IPS-20b (cell line): Measurements from ENCODE around the gene CYP3A5.
A peak's percentile ranks its signal among the peaks of the same experiment; 100 is the strongest.

ENCODE experiments used
- H3K27ac ChIP-seq: one replicate; pipeline ENCODE4 v1.5.1; 2013; ENCODE audit warnings: low read length
- H3K27me3 ChIP-seq: 2 replicates; pipeline ENCODE4 v1.6.1; 2013; ENCODE audit warnings: mild to moderate bottlenecking, low read length, inconsistent platforms; ENCODE audit not compliant: insufficient read depth
- H3K36me3 ChIP-seq: 2 replicates; pipeline ENCODE4 v1.6.1; 2013; ENCODE audit warnings: low read depth, mild to moderate bottlenecking, inconsistent platforms, low read length, moderate library complexity; ENCODE audit not compliant: insufficient read depth
- H3K4me1 ChIP-seq: 2 replicates; pipeline ENCODE4 v1.6.1; 2013; ENCODE audit warnings: mild to moderate bottlenecking, control low read depth, inconsistent platforms, low read length, moderate library complexity; ENCODE audit not compliant: insufficient read depth
- H3K4me3 ChIP-seq: 2 replicates; pipeline ENCODE4 v1.5.1; 2013; ENCODE audit warnings: mild to moderate bottlenecking, low read length, inconsistent platforms
- H3K9ac ChIP-seq: 2 replicates; pipeline ENCODE4 v1.6.1; 2013; ENCODE audit warnings: low read depth, mild to moderate bottlenecking, inconsistent platforms, low read length, moderate library complexity
- H3K9me3 ChIP-seq: 2 replicates; pipeline ENCODE4 v1.6.1; 2013; ENCODE audit warnings: mild to moderate bottlenecking, low read depth, low read length, inconsistent platforms; ENCODE audit not compliant: insufficient read depth

CYP3A5 gene

DNA sequence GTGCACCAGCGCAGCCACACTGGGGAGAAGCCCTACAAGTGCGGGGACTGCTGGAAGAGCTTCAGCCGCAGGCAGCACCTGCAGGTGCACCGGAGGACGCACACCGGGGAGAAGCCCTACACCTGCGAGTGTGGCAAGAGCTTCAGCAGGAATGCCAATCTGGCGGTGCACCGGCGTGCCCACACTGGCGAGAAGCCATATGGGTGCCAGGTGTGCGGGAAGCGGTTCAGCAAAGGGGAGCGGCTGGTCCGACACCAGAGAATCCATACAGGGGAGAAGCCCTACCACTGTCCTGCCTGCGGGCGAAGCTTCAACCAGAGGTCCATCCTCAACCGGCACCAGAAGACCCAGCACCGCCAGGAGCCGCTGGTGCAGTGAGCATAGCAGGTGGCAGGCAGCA lies 50.2 kb downstream of the CYP3A5 start:
- Histone ChIP-seq H3K27me3 (no peaks in the 10 kb centered on the region), H3K9me3 (no peaks in the 10 kb centered on the region), H3K9ac (no peak overlapping the region), H3K27ac (peak overlapping the region; percentile 18), H3K4me1 (peaks cover 26% of the 10 kb centered on the region), H3K4me3 (no peak overlapping the region), H3K36me3 (peaks cover 74% of the 10 kb centered on the region)

DNA sequence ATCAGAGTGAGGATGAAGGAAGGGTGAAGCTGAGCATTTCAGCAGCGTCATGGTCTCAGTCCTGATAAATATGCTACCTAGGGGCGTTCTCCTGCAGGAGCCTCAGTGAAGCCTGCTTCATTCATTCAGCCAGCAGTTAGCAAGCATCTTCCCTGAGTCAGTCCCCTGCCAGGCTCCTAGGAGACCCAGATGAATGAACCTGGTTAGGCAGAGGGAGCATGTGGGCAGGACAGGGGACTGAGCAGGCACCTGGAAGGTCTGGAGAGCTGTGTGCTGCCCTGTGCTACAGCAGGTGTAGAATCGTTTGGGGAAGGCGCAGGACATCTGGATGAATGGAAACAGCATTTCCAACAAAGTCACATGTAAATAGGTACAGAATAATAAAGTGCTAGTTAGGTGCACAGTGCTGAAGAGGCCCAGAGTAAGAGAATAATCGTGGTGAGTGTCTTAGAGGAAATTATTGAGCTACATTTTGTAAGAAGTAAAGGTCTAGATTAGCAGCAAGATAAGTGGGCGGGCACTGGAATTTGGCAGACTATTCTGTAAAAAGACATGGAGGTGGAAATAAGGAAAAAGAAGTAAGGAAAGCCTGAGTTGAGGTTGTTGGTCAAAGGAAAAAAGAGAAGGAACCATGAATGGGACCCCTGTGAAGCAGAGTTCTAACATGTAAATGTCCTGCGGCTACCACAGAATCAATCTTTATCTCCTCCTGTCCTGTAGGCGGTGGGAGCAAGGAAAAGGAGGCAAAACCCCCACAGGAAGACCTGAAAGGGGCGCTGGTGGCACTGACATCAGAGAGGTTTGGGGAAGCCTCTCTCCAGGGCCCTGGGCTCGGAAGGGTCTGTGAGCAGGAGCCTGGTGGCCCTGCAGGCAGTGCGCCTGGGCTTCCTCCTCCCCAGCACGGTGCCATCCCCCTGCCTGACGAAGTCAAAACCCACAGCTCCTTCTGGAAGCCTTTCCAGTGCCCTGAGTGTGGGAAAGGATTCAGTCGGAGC lies 51.0 kb downstream of the CYP3A5 start:
- Histone ChIP-seq H3K27ac (peak overlapping the region; percentile 18), H3K4me1 (peaks cover 26% of the 10 kb centered on the region), H3K9ac (peak overlapping the region; percentile 47; the same call in 1 of the 2 replicates), H3K9me3 (no peaks in the 10 kb centered on the region), H3K27me3 (no peaks in the 10 kb centered on the region), H3K36me3 (peaks cover 80% of the 10 kb centered on the region), H3K4me3 (peak overlapping the region; percentile 29; the same call in 1 of the 2 replicates)

DNA sequence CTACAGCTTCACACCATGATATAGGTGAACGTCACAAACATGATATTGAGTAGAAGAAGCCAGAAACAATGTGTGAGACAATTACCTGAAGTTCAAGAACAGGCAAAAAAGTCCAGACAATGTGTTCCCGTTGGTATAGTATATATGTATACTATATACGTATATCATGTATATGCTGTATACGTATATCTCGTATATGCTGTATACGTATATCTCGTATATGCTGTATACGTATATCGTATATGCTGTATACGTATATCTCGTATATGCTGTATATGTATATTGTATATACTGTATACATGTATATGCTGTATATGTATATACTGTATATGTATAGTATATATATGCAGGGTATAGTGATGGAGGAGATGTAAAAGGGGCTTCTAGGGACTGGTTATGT lies 52.3 kb downstream of the CYP3A5 start:
- Histone ChIP-seq H3K9me3 (no peaks in the 10 kb centered on the region), H3K27ac (no peak overlapping the region), H3K36me3 (peaks cover 89% of the 10 kb centered on the region), H3K4me3 (no peak overlapping the region), H3K4me1 (peaks cover 26% of the 10 kb centered on the region), H3K27me3 (no peaks in the 10 kb centered on the region), H3K9ac (no peak overlapping the region)

DNA sequence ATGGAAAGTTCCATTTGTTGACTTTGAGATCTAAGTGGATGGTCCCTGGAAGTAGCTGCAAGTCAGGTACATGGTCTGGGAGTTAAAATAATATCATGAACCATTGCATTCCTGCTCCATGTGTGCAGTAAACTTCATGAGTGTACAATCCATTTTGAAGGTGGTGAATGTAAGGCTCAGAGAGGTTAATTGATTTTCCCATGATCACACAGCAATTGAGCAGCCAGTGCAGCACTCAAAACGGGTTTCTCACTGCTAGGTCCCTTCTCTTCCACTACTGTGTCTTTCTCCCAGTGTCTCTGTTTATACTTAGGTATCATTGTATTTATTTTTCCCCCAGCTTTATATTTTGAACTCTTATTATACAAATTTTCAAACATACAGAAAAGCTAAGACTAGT lies 53.1 kb downstream of the CYP3A5 start:
- peaks cover 98% of the 10 kb centered on the region for H3K36me3 ChIP-seq
- no peak overlapping the region for H3K9ac ChIP-seq
- H3K9me3 ChIP-seq = no peaks in the 10 kb centered on the region
- no peak overlapping the region for H3K27ac ChIP-seq
- H3K4me3 ChIP-seq = no peak overlapping the region
- no peaks in the 10 kb centered on the region for H3K27me3 ChIP-seq
- H3K4me1 ChIP-seq = peaks cover 25% of the 10 kb centered on the region

DNA sequence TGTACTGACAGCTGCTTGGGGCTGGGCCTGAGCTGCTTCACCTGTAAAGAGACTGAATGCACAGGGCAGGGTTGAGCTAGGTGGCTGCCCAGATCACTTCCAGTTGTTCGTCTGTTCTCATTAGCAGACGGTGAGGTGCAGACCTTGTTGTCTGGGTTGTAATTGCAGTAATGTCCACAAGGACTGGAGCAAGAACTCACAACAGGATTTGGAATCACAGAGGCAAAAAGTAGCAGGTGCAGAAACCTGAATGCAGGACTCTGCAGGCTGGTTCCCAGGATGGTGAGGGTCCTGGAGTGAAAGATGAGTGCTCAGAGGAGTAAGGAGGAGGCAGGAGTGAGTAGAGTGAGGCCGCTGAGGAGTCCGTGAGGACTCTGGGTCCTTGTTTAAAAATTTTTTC lies 53.8 kb downstream of the CYP3A5 start:
- H3K4me1 ChIP-seq = peaks cover 18% of the 10 kb centered on the region
- no peaks in the 10 kb centered on the region for H3K27me3 ChIP-seq
- no peak overlapping the region for H3K4me3 ChIP-seq
- H3K9me3 ChIP-seq = no peaks in the 10 kb centered on the region
- no peak overlapping the region for H3K27ac ChIP-seq
- peaks cover 100% of the 10 kb centered on the region for H3K36me3 ChIP-seq
- H3K9ac ChIP-seq = no peak overlapping the region

DNA sequence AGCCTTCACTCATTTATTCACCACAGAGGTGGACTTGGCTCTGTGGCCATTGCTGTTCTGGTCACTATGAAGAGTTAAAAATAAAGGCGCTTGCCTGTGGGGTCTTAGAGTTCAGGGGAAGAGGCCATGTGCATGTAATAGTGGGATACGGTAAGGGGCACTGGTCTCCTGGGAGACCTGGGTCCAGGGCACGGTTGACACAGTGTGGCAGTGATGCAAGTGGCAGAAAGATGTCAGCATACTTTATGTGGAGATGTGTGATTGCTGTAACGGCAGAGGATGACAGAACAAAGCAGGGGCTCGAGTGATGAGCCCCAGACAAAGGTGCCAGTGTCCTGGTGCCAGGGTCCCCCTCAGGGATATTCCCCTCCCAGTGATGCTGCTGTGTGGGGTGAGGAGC lies 54.5 kb downstream of the CYP3A5 start:
- H3K4me1 ChIP-seq = peaks cover 14% of the 10 kb centered on the region
- no peak overlapping the region for H3K27ac ChIP-seq
- no peak overlapping the region for H3K9ac ChIP-seq
- peaks cover 100% of the 10 kb centered on the region for H3K36me3 ChIP-seq
- no peaks in the 10 kb centered on the region for H3K9me3 ChIP-seq
- no peaks in the 10 kb centered on the region for H3K27me3 ChIP-seq
- no peak overlapping the region for H3K4me3 ChIP-seq

DNA sequence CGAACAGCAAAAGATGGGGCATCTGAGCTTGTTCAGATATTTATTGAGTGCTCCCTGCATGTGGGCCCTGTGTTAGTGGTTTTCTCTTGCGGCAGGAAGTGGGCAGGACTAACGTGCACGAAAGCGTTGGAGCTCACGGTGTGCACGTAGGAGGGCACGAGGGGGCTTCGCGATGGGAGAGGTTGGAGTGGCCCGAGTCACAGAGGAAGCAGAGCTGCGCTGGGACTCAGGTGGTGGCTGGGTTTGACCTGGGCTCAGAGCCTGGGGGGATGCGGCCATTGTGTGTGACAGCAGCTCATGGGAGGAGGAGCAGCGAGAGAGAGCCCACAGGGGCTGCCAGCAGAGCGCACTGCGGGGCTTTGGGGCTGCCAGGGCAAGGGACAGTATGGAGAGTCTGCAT lies 55.3 kb downstream of the CYP3A5 start:
- peaks cover 100% of the 10 kb centered on the region for H3K36me3 ChIP-seq
- H3K27me3 ChIP-seq = no peaks in the 10 kb centered on the region
- no peak overlapping the region for H3K27ac ChIP-seq
- peaks cover 13% of the 10 kb centered on the region for H3K4me1 ChIP-seq
- H3K9me3 ChIP-seq = no peaks in the 10 kb centered on the region
- no peak overlapping the region for H3K4me3 ChIP-seq
- H3K9ac ChIP-seq = no peak overlapping the region

DNA sequence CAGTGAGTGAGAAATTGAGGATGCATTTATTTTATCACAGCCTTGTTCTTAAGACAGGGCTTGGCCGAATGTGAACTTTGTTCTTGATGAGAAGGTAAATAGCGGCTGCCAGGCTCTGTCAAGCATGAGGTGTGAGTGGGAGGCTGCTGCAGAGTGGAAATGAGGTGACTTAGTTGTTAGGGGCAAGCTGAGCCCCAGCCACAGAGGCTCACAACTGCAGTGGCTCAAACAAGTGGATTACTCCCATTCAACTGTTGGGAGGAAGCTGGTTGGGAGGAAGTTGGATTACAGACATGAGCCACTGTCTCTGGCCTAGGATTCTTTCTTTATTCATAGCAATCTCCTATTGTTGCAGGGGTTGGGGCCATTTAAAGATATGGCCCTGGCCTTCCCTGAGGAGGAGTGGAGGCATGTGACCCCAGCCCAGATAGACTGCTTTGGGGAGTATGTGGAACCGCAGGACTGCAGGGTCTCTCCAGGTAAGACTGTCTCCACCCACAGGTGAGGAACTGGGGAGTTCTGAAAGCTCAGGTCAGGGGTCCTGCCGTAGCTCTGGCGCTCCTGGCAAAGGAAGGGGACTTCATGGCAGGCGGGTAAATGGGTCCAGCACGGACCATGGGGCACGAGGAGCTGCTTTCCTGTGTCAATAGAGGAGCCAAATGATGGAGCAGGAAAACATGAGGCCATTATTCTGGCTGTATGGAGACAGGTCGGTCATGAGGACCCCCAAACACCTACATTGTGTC lies 55.9 kb downstream of the CYP3A5 start:
- H3K4me3 ChIP-seq = no peak overlapping the region
- H3K27ac ChIP-seq = no peak overlapping the region
- no peaks in the 10 kb centered on the region for H3K9me3 ChIP-seq
- H3K9ac ChIP-seq = no peak overlapping the region
- peaks cover 9% of the 10 kb centered on the region for H3K4me1 ChIP-seq
- H3K27me3 ChIP-seq = no peaks in the 10 kb centered on the region
- H3K36me3 ChIP-seq = peaks cover 100% of the 10 kb centered on the region

DNA sequence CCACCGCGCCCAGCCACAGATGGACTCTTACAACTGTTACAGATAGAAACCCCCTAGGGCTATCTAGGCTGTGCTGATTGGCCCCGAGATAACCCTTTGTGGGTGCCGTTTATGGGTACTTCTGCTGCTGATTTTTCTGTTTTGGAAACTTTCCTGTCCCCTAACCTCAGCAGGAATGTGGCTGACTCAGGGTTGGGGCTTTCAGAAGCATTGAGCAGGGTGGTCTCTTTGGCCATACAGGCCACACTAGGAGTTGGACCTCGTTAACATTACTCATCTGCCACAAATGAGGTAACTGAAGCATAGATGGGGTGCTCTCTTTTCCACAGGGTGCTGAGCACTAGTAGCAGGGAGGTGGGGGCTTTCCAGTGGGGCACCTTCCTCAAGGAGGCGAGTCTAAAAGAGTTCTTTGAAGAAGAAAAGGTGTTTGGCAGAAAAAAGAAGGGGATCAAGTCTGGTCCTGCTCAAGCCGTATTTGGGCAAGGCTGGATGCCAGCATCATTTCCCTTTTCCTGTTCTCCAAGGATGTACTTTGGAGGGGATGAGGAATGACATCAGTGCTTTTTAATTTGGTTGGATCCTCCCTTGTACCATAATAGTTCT lies 56.6 kb downstream of the CYP3A5 start:
- peaks cover 100% of the 10 kb centered on the region for H3K36me3 ChIP-seq
- H3K9ac ChIP-seq = no peak overlapping the region
- no peaks in the 10 kb centered on the region for H3K27me3 ChIP-seq
- peaks cover 2% of the 10 kb centered on the region; the same call in 1 of the 2 replicates for H3K4me1 ChIP-seq
- H3K27ac ChIP-seq = no peak overlapping the region
- no peak overlapping the region for H3K4me3 ChIP-seq
- no peaks in the 10 kb centered on the region for H3K9me3 ChIP-seq

DNA sequence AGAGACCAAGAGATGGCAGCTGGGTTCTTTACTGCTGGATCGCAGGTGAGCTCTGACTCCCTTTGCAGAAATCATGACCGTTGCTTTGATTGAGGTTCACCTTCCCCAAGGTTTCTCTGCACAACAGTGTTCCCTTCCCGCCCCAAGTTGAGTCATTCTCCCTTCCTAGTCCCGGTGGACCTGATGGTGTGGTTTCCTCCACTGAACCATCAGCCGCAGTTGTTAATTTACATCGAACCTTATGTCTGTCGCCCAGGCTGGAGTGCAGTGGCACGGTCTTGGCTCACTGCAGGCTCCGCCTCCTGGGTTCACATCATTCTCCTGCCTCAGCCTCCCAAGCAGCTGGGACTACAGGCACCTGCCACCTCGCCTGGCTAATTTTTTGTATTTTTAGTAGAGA lies 57.2 kb downstream of the CYP3A5 start:
- Histone ChIP-seq H3K4me1 (peaks cover 4% of the 10 kb centered on the region), H3K4me3 (no peak overlapping the region), H3K9ac (no peak overlapping the region), H3K27ac (no peak overlapping the region), H3K9me3 (no peaks in the 10 kb centered on the region), H3K36me3 (peaks cover 96% of the 10 kb centered on the region), H3K27me3 (no peaks in the 10 kb centered on the region)

DNA sequence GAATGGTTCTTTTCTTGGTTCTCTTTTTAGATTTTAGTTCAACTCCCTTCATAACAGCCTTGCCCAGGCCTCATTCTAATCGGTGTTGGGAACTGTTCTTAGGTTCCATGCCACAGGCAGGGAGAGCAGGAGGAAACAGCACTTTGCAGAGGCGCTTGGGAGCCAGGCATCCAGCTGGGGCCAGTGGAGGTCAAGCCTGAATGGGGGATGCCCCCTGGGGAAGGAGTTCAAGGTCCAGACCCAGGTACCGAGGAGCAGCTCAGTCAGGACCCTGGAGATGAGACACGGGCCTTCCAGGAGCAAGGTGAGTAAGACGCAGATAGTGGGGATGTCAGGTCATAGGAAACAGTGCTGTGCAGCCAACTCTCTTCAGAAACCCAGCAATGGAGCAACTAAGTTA lies 58.5 kb downstream of the CYP3A5 start:
- Histone ChIP-seq H3K27ac (no peak overlapping the region), H3K36me3 (peaks cover 83% of the 10 kb centered on the region), H3K4me3 (no peak overlapping the region)

More for the DNA sequence above, 58.5 kb downstream of the CYP3A5 start:
- peaks cover 7% of the 10 kb centered on the region for H3K4me1 ChIP-seq
- no peaks in the 10 kb centered on the region for H3K9me3 ChIP-seq
- H3K9ac ChIP-seq = no peak overlapping the region
- no peaks in the 10 kb centered on the region for H3K27me3 ChIP-seq
